ENCODE results near the gene PTPRD.

GRCh38 chr9:10396615-10397014 is 216.2 kb downstream of the PTPRD start:
- TF ChIP-seq EZH2phosphoT487 (IDR thresholded peaks at IDR 0.05; ENCODE audit: borderline replicate concordance, low read depth, low read length) (no peak), CTCF (conservative IDR thresholded peaks at IDR 0.05; ENCODE audit: low read length) (no peak)

Measured in OCI-LY7 (cell line).